Measurements from ENCODE around the gene SUSD1. TPM values are rescaled to one million over a fixed set of nuclear protein-coding genes. Genes with fewer than 3 reads are reported as not detected.
"Not testable (repeated sequence)": the region's sequence is repeated elsewhere in the genome, so short reads cannot be mapped to it uniquely, and the experiment has no call there.

SUSD1 gene
- polyA plus RNA-seq, 2 donors: 1.2 to 1.8 TPM

DNA sequence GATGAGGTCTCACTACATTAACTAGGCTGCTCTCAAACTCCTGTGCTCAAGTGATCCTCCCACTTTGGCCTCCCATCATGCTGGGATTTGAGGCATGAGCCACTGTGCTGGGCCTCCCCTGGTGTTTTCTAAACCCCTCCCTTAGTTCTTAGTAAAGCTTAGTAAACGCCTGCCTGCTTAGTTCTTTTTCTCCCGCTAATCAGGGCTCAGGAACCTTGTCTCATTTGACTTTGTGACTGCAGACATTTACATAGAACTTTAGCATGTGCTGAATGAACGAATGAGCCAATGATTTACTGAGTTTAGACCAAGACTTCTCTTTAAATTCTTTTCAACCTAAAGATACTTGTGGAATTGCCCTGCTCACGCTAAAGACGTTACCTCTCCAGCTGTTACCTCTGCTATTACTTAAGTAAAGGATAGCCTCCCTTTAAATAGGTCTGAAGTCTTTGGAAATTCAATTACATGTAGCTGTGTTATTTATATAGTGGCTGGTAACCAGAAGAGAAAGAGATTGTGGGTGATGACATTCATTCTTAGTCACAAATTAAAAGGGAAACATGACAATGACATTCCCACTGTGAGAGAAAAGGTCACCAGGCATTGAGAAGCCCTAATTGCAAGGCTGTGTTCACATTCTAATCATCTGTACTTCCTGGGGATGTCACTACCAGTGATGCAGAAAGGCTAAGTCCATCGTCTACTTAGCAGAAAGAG is 18.6 kb upstream of the SUSD1 start:
- Histone ChIP-seq H3K4me1 (ENCODE audit: control insufficient read depth in 2 of 2, insufficient read depth in 2 of 2, low read length in 1 of 2) (peaks cover 0 to 2% of the 10 kb centered on the region in 2 donors), H3K9me3 (ENCODE audit: control insufficient read depth in 2 of 2, insufficient read depth in 1 of 2, low read depth in 1 of 2, low read length in 1 of 2) (no peaks in the 10 kb centered on the region), H3K4me3 (ENCODE audit: low read depth in 1 of 2, low read length in 2 of 2) (no peak overlapping the region), H3K27ac (ENCODE audit: low read depth in 2 of 2, low read length in 1 of 2) (no peak overlapping the region), H3K27me3 (ENCODE audit: control insufficient read depth in 1 of 2, insufficient read depth in 2 of 2, low read length in 2 of 2) (no peaks in the 10 kb centered on the region), H3K36me3 (ENCODE audit: control insufficient read depth in 2 of 2, insufficient read depth in 2 of 2, low read length in 1 of 2) (no peaks in the 10 kb centered on the region)
- 83 to 84% methylated on average over 6 of the region's 6 CpGs for WGBS, 2 donors

DNA sequence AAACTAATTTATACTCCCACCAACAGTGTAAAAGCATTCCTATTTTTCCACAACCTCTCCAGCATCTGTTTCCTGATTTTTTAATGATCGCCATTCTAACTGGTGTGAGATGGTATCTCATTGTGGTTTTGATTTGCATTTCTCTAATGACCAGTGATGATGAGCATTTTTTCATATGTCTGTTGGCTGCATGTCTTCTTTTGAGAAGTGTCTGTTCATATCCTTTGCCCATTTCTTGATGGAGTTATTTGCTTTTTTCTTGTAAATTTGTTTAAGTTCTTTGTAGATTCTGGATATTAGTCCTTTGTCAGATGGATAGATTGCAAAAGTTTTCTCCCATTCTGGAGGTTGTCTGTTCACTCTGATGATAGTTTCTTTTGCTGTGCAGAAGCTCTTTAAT is 15.2 kb upstream of the SUSD1 start:
- 91 to 98% methylated on average over 1 of the region's 1 CpG for WGBS, 2 donors
- H3K36me3 ChIP-seq (ENCODE audit: control insufficient read depth in 2 of 2, insufficient read depth in 2 of 2, low read length in 1 of 2); H3K4me1 ChIP-seq (ENCODE audit: control insufficient read depth in 2 of 2, insufficient read depth in 2 of 2, low read length in 1 of 2); H3K27ac ChIP-seq (ENCODE audit: low read depth in 2 of 2, low read length in 1 of 2); H3K9me3 ChIP-seq (ENCODE audit: control insufficient read depth in 2 of 2, insufficient read depth in 1 of 2, low read depth in 1 of 2, low read length in 1 of 2); H3K4me3 ChIP-seq (ENCODE audit: low read depth in 1 of 2, low read length in 2 of 2); H3K27me3 ChIP-seq (ENCODE audit: control insufficient read depth in 1 of 2, insufficient read depth in 2 of 2, low read length in 2 of 2): not testable (repeated sequence)

DNA sequence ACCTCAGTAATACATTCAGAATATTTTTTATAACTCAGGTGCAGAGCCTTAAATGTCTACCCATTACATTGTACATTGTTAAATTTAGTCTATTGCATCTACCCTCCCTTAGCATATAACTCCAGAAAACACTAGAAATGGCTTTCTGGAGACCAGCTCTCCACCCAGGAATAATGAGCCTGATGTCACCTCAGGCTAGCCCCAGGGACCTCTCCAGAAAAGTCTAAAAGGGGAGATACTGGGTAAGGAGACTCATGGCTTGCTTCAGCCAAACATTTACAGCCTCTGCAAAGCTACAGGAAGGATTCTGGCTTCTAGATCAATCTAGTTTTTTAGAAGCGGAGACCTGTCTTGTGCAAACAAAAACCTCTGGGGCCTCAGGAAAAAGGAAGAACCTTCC is 13.8 kb upstream of the SUSD1 start:
- Histone ChIP-seq H3K36me3 (ENCODE audit: control insufficient read depth in 2 of 2, insufficient read depth in 2 of 2, low read length in 1 of 2) (no peaks in the 10 kb centered on the region), H3K27ac (ENCODE audit: low read depth in 2 of 2, low read length in 1 of 2) (no peak overlapping the region), H3K9me3 (ENCODE audit: control insufficient read depth in 2 of 2, insufficient read depth in 1 of 2, low read depth in 1 of 2, low read length in 1 of 2) (no peaks in the 10 kb centered on the region), H3K4me1 (ENCODE audit: control insufficient read depth in 2 of 2, insufficient read depth in 2 of 2, low read length in 1 of 2) (no peaks in the 10 kb centered on the region), H3K27me3 (ENCODE audit: control insufficient read depth in 1 of 2, insufficient read depth in 2 of 2, low read length in 2 of 2) (no peaks in the 10 kb centered on the region), H3K4me3 (ENCODE audit: low read depth in 1 of 2, low read length in 2 of 2) (no peak overlapping the region)
- WGBS, 2 donors: 61% methylated on average over 1 of the region's 1 CpG

DNA sequence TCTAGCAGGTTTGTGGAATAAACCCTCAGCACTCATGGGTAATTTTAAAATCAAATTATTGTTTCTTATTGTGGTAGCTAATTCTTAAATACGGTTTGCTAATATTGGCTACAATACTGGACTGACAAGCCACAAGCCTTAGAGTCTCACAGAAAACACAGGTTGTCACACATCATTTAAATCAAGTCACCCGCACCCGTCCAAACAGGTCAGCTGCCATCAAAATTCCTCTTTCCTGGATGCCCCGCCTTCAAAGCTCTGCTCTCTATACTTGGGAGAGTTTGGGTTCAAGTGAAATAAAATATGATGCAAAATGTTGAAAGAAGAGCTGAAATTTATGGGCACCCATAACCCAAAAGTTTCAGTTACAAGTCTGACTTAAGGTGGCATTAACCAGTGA is 12.3 kb upstream of the SUSD1 start:
- 54 to 71% methylated on average over 4 of the region's 4 CpGs for WGBS, 2 donors
- H3K36me3 ChIP-seq (ENCODE audit: control insufficient read depth in 2 of 2, insufficient read depth in 2 of 2, low read length in 1 of 2): no peaks in the 10 kb centered on the region
- no peaks in the 10 kb centered on the region for H3K27me3 ChIP-seq (ENCODE audit: control insufficient read depth in 1 of 2, insufficient read depth in 2 of 2, low read length in 2 of 2)
- no peaks in the 10 kb centered on the region for H3K9me3 ChIP-seq (ENCODE audit: control insufficient read depth in 2 of 2, insufficient read depth in 1 of 2, low read depth in 1 of 2, low read length in 1 of 2)
- H3K27ac ChIP-seq (ENCODE audit: low read depth in 2 of 2, low read length in 1 of 2): no peak overlapping the region
- no peak overlapping the region for H3K4me3 ChIP-seq (ENCODE audit: low read depth in 1 of 2, low read length in 2 of 2)
- no peaks in the 10 kb centered on the region for H3K4me1 ChIP-seq (ENCODE audit: control insufficient read depth in 2 of 2, insufficient read depth in 2 of 2, low read length in 1 of 2)

DNA sequence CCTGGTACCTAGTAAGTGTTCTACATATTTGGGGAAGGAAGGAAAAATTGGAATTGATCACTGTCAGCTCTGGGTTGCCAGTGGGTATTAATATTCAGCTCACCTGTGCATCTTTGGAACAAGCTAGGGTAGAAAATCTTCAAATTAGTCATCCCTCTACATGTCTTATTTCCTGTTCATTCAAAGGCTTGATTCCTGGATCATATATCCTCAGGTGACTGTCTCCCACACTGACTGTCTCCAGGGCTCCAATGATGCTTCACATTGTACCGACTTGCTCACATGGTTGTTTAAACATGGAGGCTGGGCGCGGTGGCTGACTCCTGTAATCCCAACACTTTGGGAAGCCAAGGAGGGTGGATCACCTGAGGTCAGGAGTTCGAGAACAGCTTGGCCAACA is 11.6 kb upstream of the SUSD1 start:
- no peak overlapping the region for H3K4me3 ChIP-seq (ENCODE audit: low read depth in 1 of 2, low read length in 2 of 2)
- H3K27me3 ChIP-seq (ENCODE audit: control insufficient read depth in 1 of 2, insufficient read depth in 2 of 2, low read length in 2 of 2): no peaks in the 10 kb centered on the region
- no peak overlapping the region for H3K27ac ChIP-seq (ENCODE audit: low read depth in 2 of 2, low read length in 1 of 2)
- H3K36me3 ChIP-seq (ENCODE audit: control insufficient read depth in 2 of 2, insufficient read depth in 2 of 2, low read length in 1 of 2): no peaks in the 10 kb centered on the region
- 64 to 73% methylated on average over 4 of the region's 4 CpGs for WGBS, 2 donors
- H3K9me3 ChIP-seq (ENCODE audit: control insufficient read depth in 2 of 2, insufficient read depth in 1 of 2, low read depth in 1 of 2, low read length in 1 of 2): no peaks in the 10 kb centered on the region
- H3K4me1 ChIP-seq (ENCODE audit: control insufficient read depth in 2 of 2, insufficient read depth in 2 of 2, low read length in 1 of 2): no peaks in the 10 kb centered on the region

- H3K27ac ChIP-seq (ENCODE audit: low read depth in 2 of 2, low read length in 1 of 2): no peak overlapping the region
- H3K27me3 ChIP-seq (ENCODE audit: control insufficient read depth in 1 of 2, insufficient read depth in 2 of 2, low read length in 2 of 2): no peaks in the 10 kb centered on the region
- no peaks in the 10 kb centered on the region for H3K4me1 ChIP-seq (ENCODE audit: control insufficient read depth in 2 of 2, insufficient read depth in 2 of 2, low read length in 1 of 2)
- no peak overlapping the region for H3K4me3 ChIP-seq (ENCODE audit: low read depth in 1 of 2, low read length in 2 of 2)
- H3K36me3 ChIP-seq (ENCODE audit: control insufficient read depth in 2 of 2, insufficient read depth in 2 of 2, low read length in 1 of 2): no peaks in the 10 kb centered on the region
- H3K9me3 ChIP-seq (ENCODE audit: control insufficient read depth in 2 of 2, insufficient read depth in 1 of 2, low read depth in 1 of 2, low read length in 1 of 2): no peaks in the 10 kb centered on the region
- 89 to 90% methylated on average over 2 of the region's 2 CpGs for WGBS, 2 donors
Measured at GRCh38 chr9:112184946-112185345, 9.8 kb upstream of the SUSD1 start.

- Histone ChIP-seq H3K27ac (ENCODE audit: low read depth in 2 of 2, low read length in 1 of 2) (no peak overlapping the region), H3K36me3 (ENCODE audit: control insufficient read depth in 2 of 2, insufficient read depth in 2 of 2, low read length in 1 of 2) (no peaks in the 10 kb centered on the region), H3K4me1 (ENCODE audit: control insufficient read depth in 2 of 2, insufficient read depth in 2 of 2, low read length in 1 of 2) (no peaks in the 10 kb centered on the region), H3K27me3 (ENCODE audit: control insufficient read depth in 1 of 2, insufficient read depth in 2 of 2, low read length in 2 of 2) (no peaks in the 10 kb centered on the region), H3K9me3 (ENCODE audit: control insufficient read depth in 2 of 2, insufficient read depth in 1 of 2, low read depth in 1 of 2, low read length in 1 of 2) (no peaks in the 10 kb centered on the region), H3K4me3 (ENCODE audit: low read depth in 1 of 2, low read length in 2 of 2) (no peak overlapping the region)
- WGBS, 2 donors: 83 to 85% methylated on average over 3 of the region's 3 CpGs
Measured at GRCh38 chr9:112184221-112184620, 9.1 kb upstream of the SUSD1 start.

DNA sequence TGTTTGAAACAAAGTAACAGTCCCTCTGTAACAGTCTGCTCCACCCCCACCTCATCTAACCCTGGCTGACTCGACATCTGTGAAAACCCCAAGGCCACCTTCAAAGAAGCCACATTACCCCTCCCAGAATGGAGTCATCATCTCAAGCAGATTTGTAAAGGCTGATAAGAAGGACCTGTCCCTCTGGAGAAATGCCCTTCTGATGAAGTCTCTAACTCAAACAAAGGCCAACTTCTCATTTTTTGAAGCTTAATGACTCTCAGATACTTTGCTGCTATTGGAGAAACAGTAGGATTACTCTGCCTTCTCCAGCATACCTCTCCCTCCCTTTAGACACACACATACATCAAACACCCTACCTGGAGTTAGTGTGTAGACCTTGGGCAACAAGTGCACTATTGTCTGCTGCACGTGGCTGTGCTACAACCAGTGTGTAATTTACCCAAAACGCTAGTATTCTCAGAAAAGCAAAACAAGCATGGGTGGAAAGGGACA is 5.3 kb upstream of the SUSD1 start:
- H3K9me3 ChIP-seq (ENCODE audit: control insufficient read depth in 2 of 2, insufficient read depth in 1 of 2, low read depth in 1 of 2, low read length in 1 of 2): no peaks in the 10 kb centered on the region
- WGBS, 2 donors: 31 to 32% methylated on average over 3 of the region's 3 CpGs
- H3K4me3 ChIP-seq (ENCODE audit: low read depth in 1 of 2, low read length in 2 of 2): no peak overlapping the region
- no peaks in the 10 kb centered on the region for H3K36me3 ChIP-seq (ENCODE audit: control insufficient read depth in 2 of 2, insufficient read depth in 2 of 2, low read length in 1 of 2)
- H3K27ac ChIP-seq (ENCODE audit: low read depth in 2 of 2, low read length in 1 of 2): no peak overlapping the region
- peaks cover 0 to 3% of the 10 kb centered on the region in 2 donors for H3K4me1 ChIP-seq (ENCODE audit: control insufficient read depth in 2 of 2, insufficient read depth in 2 of 2, low read length in 1 of 2)
- H3K27me3 ChIP-seq (ENCODE audit: control insufficient read depth in 1 of 2, insufficient read depth in 2 of 2, low read length in 2 of 2): no peaks in the 10 kb centered on the region

- no peaks in the 10 kb centered on the region for H3K27me3 ChIP-seq (ENCODE audit: control insufficient read depth in 1 of 2, insufficient read depth in 2 of 2, low read length in 2 of 2)
- WGBS, 2 donors: 73 to 76% methylated on average over 4 of the region's 4 CpGs
Measured at GRCh38 chr9:112179816-112180215, 4.7 kb upstream of the SUSD1 start.

DNA sequence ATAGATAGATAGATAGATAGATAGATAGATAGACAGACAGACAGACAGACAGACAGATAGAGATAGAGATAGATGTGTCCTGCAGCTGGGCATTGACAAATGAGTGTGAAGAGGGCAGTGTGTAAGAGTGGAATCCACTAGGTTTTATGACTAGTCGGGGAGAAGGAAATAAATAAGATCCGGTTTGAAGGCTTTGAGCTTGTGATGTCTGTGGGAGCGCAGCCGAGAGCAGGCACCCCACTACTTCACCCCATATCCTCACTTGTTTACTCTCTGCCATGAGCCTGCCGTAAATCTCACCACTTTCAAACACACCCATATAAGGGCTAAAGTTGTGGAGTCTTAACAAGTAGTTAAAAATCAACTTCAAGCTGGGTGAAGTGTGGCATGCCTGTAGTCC is 1.4 kb upstream of the SUSD1 start:
- no peaks in the 10 kb centered on the region for H3K27me3 ChIP-seq (ENCODE audit: control insufficient read depth in 1 of 2, insufficient read depth in 2 of 2, low read length in 2 of 2)
- H3K9me3 ChIP-seq (ENCODE audit: control insufficient read depth in 2 of 2, insufficient read depth in 1 of 2, low read depth in 1 of 2, low read length in 1 of 2): no peaks in the 10 kb centered on the region
- WGBS, 2 donors: 60 to 75% methylated on average over 5 of the region's 5 CpGs
- peaks cover 0 to 18% of the 10 kb centered on the region in 2 donors for H3K4me1 ChIP-seq (ENCODE audit: control insufficient read depth in 2 of 2, insufficient read depth in 2 of 2, low read length in 1 of 2)
- H3K4me3 ChIP-seq (ENCODE audit: low read depth in 1 of 2, low read length in 2 of 2): no peak overlapping the region
- no peaks in the 10 kb centered on the region for H3K36me3 ChIP-seq (ENCODE audit: control insufficient read depth in 2 of 2, insufficient read depth in 2 of 2, low read length in 1 of 2)
- H3K27ac ChIP-seq (ENCODE audit: low read depth in 2 of 2, low read length in 1 of 2): no peak overlapping the region

More at GRCh38 chr9:112179816-112180215, 4.7 kb upstream of the SUSD1 start:
- H3K4me1 ChIP-seq (ENCODE audit: control insufficient read depth in 2 of 2, insufficient read depth in 2 of 2, low read length in 1 of 2): peaks cover 0 to 5% of the 10 kb centered on the region in 2 donors
- H3K9me3 ChIP-seq (ENCODE audit: control insufficient read depth in 2 of 2, insufficient read depth in 1 of 2, low read depth in 1 of 2, low read length in 1 of 2): no peaks in the 10 kb centered on the region
- no peak overlapping the region for H3K27ac ChIP-seq (ENCODE audit: low read depth in 2 of 2, low read length in 1 of 2)
- H3K4me3 ChIP-seq (ENCODE audit: low read depth in 1 of 2, low read length in 2 of 2): no peak overlapping the region
- H3K36me3 ChIP-seq (ENCODE audit: control insufficient read depth in 2 of 2, insufficient read depth in 2 of 2, low read length in 1 of 2): no peaks in the 10 kb centered on the region

Data from esophagus (tissue), 2 donors.